H9 (cell line): Measurements from ENCODE around the gene AWAT2. TPM values are rescaled to one million over a fixed set of nuclear protein-coding genes. Genes with fewer than 3 reads are reported as not detected.

ENCODE experiments used
- DNase-seq: peaks from one replicate; pipeline ENCODE4 v3.0.0-alpha.2; 2017
- H2AFZ ChIP-seq: one replicate; pipeline ENCODE4 v1.6.1; 2013; ENCODE audit warnings: mild to moderate bottlenecking, low read length, control low read depth, moderate library complexity
- H2AK5ac ChIP-seq: 2 replicates; pipeline ENCODE4 v1.6.1; 2013; ENCODE audit warnings: low read length, control low read depth, mixed read lengths; ENCODE audit not compliant: insufficient read length
- H2BK120ac ChIP-seq: one replicate; pipeline ENCODE4 v1.6.1; 2013; ENCODE audit warnings: low read depth, mild to moderate bottlenecking, low read length, control low read depth, inconsistent platforms; ENCODE audit not compliant: poor library complexity, severe bottlenecking
- H2BK12ac ChIP-seq: 2 replicates; pipeline ENCODE4 v1.6.1; 2013; ENCODE audit warnings: low read length, control low read depth, mixed read lengths, low read depth; ENCODE audit not compliant: insufficient read length
- H2BK15ac ChIP-seq: 2 replicates; pipeline ENCODE4 v1.6.1; 2013; ENCODE audit warnings: low read depth, low read length, control low read depth
- H2BK20ac ChIP-seq: one replicate; pipeline ENCODE4 v1.6.1; 2013; ENCODE audit warnings: low read depth, mild to moderate bottlenecking, low read length, control low read depth, inconsistent platforms; ENCODE audit not compliant: poor library complexity, severe bottlenecking
- H2BK5ac ChIP-seq: 2 replicates; pipeline ENCODE4 v1.6.1; 2013; ENCODE audit warnings: low read length, control low read depth, mixed read lengths; ENCODE audit not compliant: insufficient read length
- H3K14ac ChIP-seq: 2 replicates; pipeline ENCODE4 v1.6.1; 2013; ENCODE audit warnings: low read length, control low read depth; ENCODE audit not compliant: insufficient read depth
- H3K18ac ChIP-seq: 2 replicates; pipeline ENCODE4 v1.6.1; 2013; ENCODE audit warnings: low read depth, mild to moderate bottlenecking, mixed read lengths, low read length, control low read depth; ENCODE audit not compliant: insufficient read length
- H3K23ac ChIP-seq: 2 replicates; pipeline ENCODE4 v1.6.1; 2013; ENCODE audit warnings: low read length, control low read depth, mixed read lengths, low read depth; ENCODE audit not compliant: insufficient read length
- H3K23me2 ChIP-seq: 2 replicates; pipeline ENCODE4 v1.6.1; 2013; ENCODE audit warnings: low read depth, mild to moderate bottlenecking, mixed read lengths, low read length, control low read depth; ENCODE audit not compliant: insufficient read length, poor library complexity, severe bottlenecking
- H3K27ac ChIP-seq: 2 replicates; pipeline ENCODE4 v1.5.1; 2013; ENCODE audit warnings: low read length, control low read depth, mixed read lengths, low read depth; ENCODE audit not compliant: insufficient read length
- H3K27me3 ChIP-seq: 2 replicates; pipeline ENCODE4 v1.6.1; 2013; ENCODE audit warnings: low read length, control low read depth, inconsistent platforms; ENCODE audit not compliant: insufficient read depth
- H3K4ac ChIP-seq: 2 replicates; pipeline ENCODE4 v1.6.1; 2013; ENCODE audit warnings: low read depth, mild to moderate bottlenecking, control low read depth, inconsistent platforms, low read length, moderate library complexity
- H3K4me1 ChIP-seq: 2 replicates; pipeline ENCODE4 v1.6.1; 2013; ENCODE audit warnings: low read length, control low read depth, inconsistent platforms; ENCODE audit not compliant: insufficient read depth
- H3K4me2 ChIP-seq: 2 replicates; pipeline ENCODE4 v1.6.1; 2013; ENCODE audit warnings: low read length, control low read depth, mixed read lengths; ENCODE audit not compliant: insufficient read length, insufficient read depth
- H3K56ac ChIP-seq: 2 replicates; pipeline ENCODE4 v1.6.1; 2013; ENCODE audit warnings: low read depth, mild to moderate bottlenecking, mixed read lengths, low read length, control low read depth; ENCODE audit not compliant: insufficient read length
- H3K79me1 ChIP-seq: 2 replicates; pipeline ENCODE4 v1.6.1; 2013; ENCODE audit warnings: low read depth, mild to moderate bottlenecking, moderate library complexity, low read length, control low read depth, inconsistent platforms; ENCODE audit not compliant: insufficient read depth, poor library complexity, severe bottlenecking
- H3K79me2 ChIP-seq: 2 replicates; pipeline ENCODE4 v1.6.1; 2013; ENCODE audit warnings: low read length, control low read depth, inconsistent platforms; ENCODE audit not compliant: insufficient read depth
- H3K9ac ChIP-seq: 2 replicates; pipeline ENCODE4 v1.6.1; 2013; ENCODE audit warnings: low read length, control low read depth, mixed read lengths; ENCODE audit not compliant: insufficient read length; ENCODE audit errors: extremely low read depth
- H3K9me3 ChIP-seq: one replicate; pipeline ENCODE4 v1.6.1; 2013; ENCODE audit warnings: low read depth, low read length, inconsistent platforms; ENCODE audit not compliant: control insufficient read depth
- H3T11ph ChIP-seq: one replicate; pipeline ENCODE4 v1.6.1; 2013; ENCODE audit warnings: mild to moderate bottlenecking, low read length, control low read depth, inconsistent platforms
- H4K20me1 ChIP-seq: one replicate; pipeline ENCODE4 v1.6.1; 2013; ENCODE audit not compliant: control insufficient read depth, insufficient read length, insufficient read depth
- H4K5ac ChIP-seq: 2 replicates; pipeline ENCODE4 v1.6.1; 2013; ENCODE audit warnings: low read depth, mild to moderate bottlenecking, mixed read lengths, low read length, control low read depth; ENCODE audit not compliant: insufficient read length
- H4K8ac ChIP-seq: replicated peaks from 2 replicates; pipeline ENCODE4 v1.6.1; 2013; ENCODE audit warnings: low read length, control low read depth, mixed read lengths, low read depth; ENCODE audit not compliant: insufficient read length
- H4K91ac ChIP-seq: 2 replicates; pipeline ENCODE4 v1.6.1; 2013; ENCODE audit warnings: low read depth, mild to moderate bottlenecking, moderate library complexity, mixed read lengths, low read length, control low read depth; ENCODE audit not compliant: insufficient read length
- H3K27ac Mint-ChIP-seq, 3 experiments: 2 replicates in 2 of 3; 3 replicates in 1 of 3; pipeline ENCODE4 v1.8.0; 2020 to 2021; ENCODE audit warnings: mixed read lengths in 3 of 3, mild to moderate bottlenecking in 1 of 3, moderate library complexity in 1 of 3
- H3K27me3 Mint-ChIP-seq: 2 replicates; pipeline ENCODE4 v1.8.0; 2021; ENCODE audit warnings: low read depth, mild to moderate bottlenecking, moderate library complexity, mixed read lengths
- H3K36me3 Mint-ChIP-seq, 3 experiments: 2 replicates in 2 of 3; 3 replicates in 1 of 3; pipeline ENCODE4 v1.8.0; 2020 to 2021; ENCODE audit warnings: low read depth in 3 of 3, mixed read lengths in 3 of 3; ENCODE audit not compliant: insufficient read depth in 1 of 3
- H3K4me1 Mint-ChIP-seq, 2 experiments: 2 replicates each; pipeline ENCODE4 v1.8.0; 2020; ENCODE audit warnings: mixed read lengths in 2 of 2
- H3K4me3 Mint-ChIP-seq, 2 experiments: 2 replicates in 1 of 2; 3 replicates in 1 of 2; pipeline ENCODE4 v1.8.0; 2020 to 2021; ENCODE audit warnings: mild to moderate bottlenecking in 2 of 2, mixed read lengths in 2 of 2, moderate library complexity in 1 of 2
- H3K9me3 Mint-ChIP-seq, 2 experiments: 2 replicates in 1 of 2; 3 replicates in 1 of 2; pipeline ENCODE4 v1.8.0; 2020; ENCODE audit warnings: mild to moderate bottlenecking in 2 of 2, mixed read lengths in 2 of 2, moderate library complexity in 1 of 2
- WGBS: extraction: QIAGEN DNeasy Blood & Tissue Kit; methylation state at CpG from one replicate; pipeline ENCODE4 v1.1.7; 2013; ENCODE audit warnings: missing lambda C conversion rate, low lambda C conversion rate, mixed read lengths; ENCODE audit not compliant: insufficient read length; ENCODE audit errors: extremely low coverage; 5-methylcytosine and 5-hydroxymethylcytosine counted together
- total RNA-seq: library from RNA; stranded (reverse); gene quantifications from 2 replicates; pipeline ENCODE4 v1.2.1, GENCODE V29; 2021
- TF ChIP-seq, protein P1 (sequence below): fragments of 200-600 bp; sonication (generic); conservative IDR thresholded peaks from 3 replicates; pipeline ENCODE4 v1.8.0; 2021; ENCODE audit warnings: antibody characterized with exemption, mild to moderate bottlenecking

AWAT2 gene
- total RNA-seq, 1 experiment from 2014 or later = not detected

- no peaks in the 10 kb centered on the region for H3K79me1 ChIP-seq
- no peak overlapping the region for H3K27ac Mint-ChIP-seq
- no peak overlapping the region for H3K4me2 ChIP-seq
- no peak overlapping the region for H2AK5ac ChIP-seq
- no peaks in the 10 kb centered on the region for H3K27me3 Mint-ChIP-seq
- no peaks in the 10 kb centered on the region for H3K4me1 ChIP-seq
- no peaks in the 10 kb centered on the region for H3K27me3 ChIP-seq
- H3K4me1 Mint-ChIP-seq = peaks cover 0 to 8% of the 10 kb centered on the region in 2 experiments; a peak in 1 of 4 replicates
- H3K9me3 Mint-ChIP-seq = peaks cover 71 to 74% of the 10 kb centered on the region in 2 experiments
- no peak overlapping the region for H3K27ac ChIP-seq
- no peak overlapping the region for H4K91ac ChIP-seq
- no peak overlapping the region for H2BK12ac ChIP-seq
- peaks cover 17 to 24% (median 24%) of the 10 kb centered on the region in 3 experiments for H3K36me3 Mint-ChIP-seq
- no peak overlapping the region for H2BK120ac ChIP-seq
- no peak for DNase-seq
- H4K8ac ChIP-seq = no peak overlapping the region
- no peak overlapping the region for H4K5ac ChIP-seq
- TF ChIP-seq, protein P1, sequence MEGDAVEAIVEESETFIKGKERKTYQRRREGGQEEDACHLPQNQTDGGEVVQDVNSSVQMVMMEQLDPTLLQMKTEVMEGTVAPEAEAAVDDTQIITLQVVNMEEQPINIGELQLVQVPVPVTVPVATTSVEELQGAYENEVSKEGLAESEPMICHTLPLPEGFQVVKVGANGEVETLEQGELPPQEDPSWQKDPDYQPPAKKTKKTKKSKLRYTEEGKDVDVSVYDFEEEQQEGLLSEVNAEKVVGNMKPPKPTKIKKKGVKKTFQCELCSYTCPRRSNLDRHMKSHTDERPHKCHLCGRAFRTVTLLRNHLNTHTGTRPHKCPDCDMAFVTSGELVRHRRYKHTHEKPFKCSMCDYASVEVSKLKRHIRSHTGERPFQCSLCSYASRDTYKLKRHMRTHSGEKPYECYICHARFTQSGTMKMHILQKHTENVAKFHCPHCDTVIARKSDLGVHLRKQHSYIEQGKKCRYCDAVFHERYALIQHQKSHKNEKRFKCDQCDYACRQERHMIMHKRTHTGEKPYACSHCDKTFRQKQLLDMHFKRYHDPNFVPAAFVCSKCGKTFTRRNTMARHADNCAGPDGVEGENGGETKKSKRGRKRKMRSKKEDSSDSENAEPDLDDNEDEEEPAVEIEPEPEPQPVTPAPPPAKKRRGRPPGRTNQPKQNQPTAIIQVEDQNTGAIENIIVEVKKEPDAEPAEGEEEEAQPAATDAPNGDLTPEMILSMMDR = no peak
- no CpG with 5 or more reads among the region's 2 CpGs for WGBS
- no peak overlapping the region for H2BK20ac ChIP-seq
- H3K9ac ChIP-seq = no peak overlapping the region
- no peaks in the 10 kb centered on the region for H4K20me1 ChIP-seq
- no peak overlapping the region for H3T11ph ChIP-seq
- H3K9me3 ChIP-seq = peaks cover 24% of the 10 kb centered on the region
- H3K56ac ChIP-seq = no peak overlapping the region
- H2BK5ac ChIP-seq = no peak overlapping the region
- H3K18ac ChIP-seq = no peak overlapping the region
- H3K23me2 ChIP-seq = no peaks in the 10 kb centered on the region
- H3K79me2 ChIP-seq = no peaks in the 10 kb centered on the region
- no peak overlapping the region for H3K4ac ChIP-seq
- H3K23ac ChIP-seq = no peak overlapping the region
- no peak overlapping the region for H2AFZ ChIP-seq
- no peak overlapping the region for H2BK15ac ChIP-seq
- H3K14ac ChIP-seq = no peak overlapping the region
- H3K4me3 Mint-ChIP-seq = no peak overlapping the region
Measured at GRCh38 chrX:69995362-69996112, 54.2 kb downstream of the AWAT2 start.
